GM12873 (cell line): Measurements from ENCODE around the gene NCKAP5.

Source experiments
- CTCF ChIP-seq: IDR thresholded peaks from 2 replicates; pipeline ENCODE4 v1.5.1; 2012; ENCODE audit warnings: low read depth, mild to moderate bottlenecking, moderate library complexity, low read length, control low read depth; ENCODE audit not compliant: insufficient read depth; ENCODE audit errors: missing control alignments

Gene NCKAP5

GRCh38 chr2:133408671-133409070, 159.6 kb downstream of the NCKAP5 start:
- no peak for TF ChIP-seq CTCF

- no peak for TF ChIP-seq CTCF
Observed at GRCh38 chr2:133407341-133407740, 160.9 kb downstream of the NCKAP5 start.

- no peak for TF ChIP-seq CTCF
Observed at GRCh38 chr2:133405252-133405651, 163.0 kb downstream of the NCKAP5 start.

GRCh38 chr2:133400411-133400810, 167.9 kb downstream of the NCKAP5 start:
- TF ChIP-seq CTCF, result no peak

GRCh38 chr2:133393895-133394294, 174.4 kb downstream of the NCKAP5 start:
- no peak for TF ChIP-seq CTCF

- TF ChIP-seq CTCF, result no peak
Observed at GRCh38 chr2:133390156-133390555, 178.1 kb downstream of the NCKAP5 start.

- TF ChIP-seq CTCF, result no peak
Observed at GRCh38 chr2:133389569-133389968, 178.7 kb downstream of the NCKAP5 start.
